HG03060 (cell line): ENCODE results near the gene DPF1.

Experiments used
- ATAC-seq: cut with Tn5 transposase; IDR thresholded peaks from one replicate; pipeline ENCODE4 v1.9.1; 2021; ENCODE audit warnings: low read depth, moderate number of reproducible peaks; ENCODE audit not compliant: unreplicated experiment

DPF1 gene

DNA sequence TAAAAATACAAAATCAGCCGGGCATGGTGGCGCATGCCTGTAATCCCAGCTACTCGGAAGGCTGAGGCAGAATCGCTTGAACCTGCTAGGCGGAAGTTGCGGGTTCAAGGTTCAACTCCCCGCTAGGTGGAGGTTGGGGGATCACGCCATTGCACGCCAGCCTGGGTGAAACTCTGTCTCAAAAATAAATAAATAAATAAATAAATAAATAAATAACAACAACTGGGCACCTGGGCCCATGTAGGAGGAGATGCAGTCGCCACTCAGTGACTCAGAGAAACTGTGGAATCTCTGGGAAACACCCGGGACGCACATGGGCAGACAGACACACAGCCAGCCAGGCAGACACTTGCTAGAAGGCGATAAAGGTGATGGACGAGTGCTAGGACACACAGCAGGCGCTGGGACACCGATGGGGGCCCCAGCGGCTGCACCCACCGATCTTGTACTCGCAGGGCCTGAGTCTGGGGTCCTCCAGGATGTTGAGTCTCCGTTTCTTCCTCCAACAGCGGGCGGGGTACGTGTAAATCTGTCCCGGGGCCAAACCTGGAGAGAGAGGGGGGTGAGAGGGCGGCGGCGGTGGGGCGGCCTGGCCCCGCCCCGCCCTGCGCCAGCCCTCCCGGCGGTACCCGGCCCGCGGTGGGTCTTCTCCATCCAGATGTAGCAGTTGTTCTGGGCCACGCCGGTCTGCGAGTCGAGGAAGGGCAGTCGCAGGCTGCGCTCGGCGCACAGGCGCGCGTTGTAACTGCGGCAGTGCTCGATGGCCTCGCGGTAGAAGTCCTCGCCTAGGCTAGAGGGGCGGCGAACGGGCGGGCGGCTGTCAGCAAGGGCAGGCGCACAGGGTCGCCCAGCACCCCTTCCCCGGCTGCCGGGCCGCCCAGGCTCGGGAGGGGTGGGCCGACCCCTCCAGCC, 1.8 kb downstream of the DPF1 start:
- ATAC-seq, result no peak

DNA sequence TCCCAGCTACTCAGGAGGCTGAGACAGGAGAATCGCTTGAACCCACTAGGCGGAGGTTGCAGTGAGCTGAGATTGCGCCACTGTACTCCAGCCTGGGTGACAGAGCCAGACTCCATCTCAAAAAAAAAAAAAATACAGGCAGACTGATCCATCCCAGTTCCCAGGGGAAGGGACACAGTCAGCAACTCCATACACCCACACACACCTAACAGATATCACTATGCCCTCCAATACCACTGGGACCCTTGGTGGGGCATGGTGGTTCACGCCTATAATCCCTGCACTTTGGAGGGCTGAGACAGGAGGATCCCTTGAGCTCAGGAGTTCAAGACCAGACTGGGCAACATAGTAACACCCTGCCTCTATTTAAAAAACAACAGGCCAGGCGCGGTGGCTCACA, 2.6 kb downstream of the DPF1 start:
- no peak for ATAC-seq

DNA sequence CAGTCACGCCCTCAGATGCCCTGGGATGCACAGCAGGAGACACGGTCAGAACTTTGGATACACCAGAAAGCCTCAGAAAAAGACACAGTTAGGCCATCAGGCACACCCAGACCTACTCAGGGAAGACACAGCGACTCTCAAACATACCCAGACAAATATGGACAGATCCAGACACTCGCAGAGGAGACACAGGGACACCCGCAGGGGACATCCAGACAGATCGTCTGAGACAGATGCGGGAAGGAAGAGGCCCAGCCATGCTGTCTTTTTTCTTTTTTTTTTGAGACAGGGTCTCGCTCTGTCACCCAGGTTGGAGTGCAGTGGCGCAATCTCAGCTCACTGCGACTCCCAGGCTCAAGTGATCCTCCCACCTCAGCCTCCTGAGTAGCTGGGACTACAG, 4.8 kb downstream of the DPF1 start:
- ATAC-seq, result no peak

DNA sequence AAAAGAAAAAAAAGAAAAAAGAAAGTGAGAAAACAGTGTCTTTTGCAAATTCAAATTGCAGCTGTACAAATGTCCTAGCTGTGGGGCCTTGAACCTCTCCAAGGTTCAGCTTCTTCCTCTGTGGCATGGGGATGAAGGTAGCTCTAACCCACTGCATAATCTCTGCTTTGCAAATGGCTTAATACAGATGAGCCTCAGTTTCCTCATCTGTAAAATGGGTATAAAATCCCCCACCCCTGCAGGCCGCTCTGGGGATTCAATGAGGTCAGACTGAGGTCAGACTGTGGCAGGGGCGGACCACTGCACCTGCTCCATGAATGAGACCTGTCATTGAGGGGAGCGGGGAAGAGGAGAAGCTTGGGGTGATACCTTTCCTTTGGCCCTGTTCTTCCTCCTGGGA, 5.8 kb downstream of the DPF1 start:
- ATAC-seq, result no peak

DNA sequence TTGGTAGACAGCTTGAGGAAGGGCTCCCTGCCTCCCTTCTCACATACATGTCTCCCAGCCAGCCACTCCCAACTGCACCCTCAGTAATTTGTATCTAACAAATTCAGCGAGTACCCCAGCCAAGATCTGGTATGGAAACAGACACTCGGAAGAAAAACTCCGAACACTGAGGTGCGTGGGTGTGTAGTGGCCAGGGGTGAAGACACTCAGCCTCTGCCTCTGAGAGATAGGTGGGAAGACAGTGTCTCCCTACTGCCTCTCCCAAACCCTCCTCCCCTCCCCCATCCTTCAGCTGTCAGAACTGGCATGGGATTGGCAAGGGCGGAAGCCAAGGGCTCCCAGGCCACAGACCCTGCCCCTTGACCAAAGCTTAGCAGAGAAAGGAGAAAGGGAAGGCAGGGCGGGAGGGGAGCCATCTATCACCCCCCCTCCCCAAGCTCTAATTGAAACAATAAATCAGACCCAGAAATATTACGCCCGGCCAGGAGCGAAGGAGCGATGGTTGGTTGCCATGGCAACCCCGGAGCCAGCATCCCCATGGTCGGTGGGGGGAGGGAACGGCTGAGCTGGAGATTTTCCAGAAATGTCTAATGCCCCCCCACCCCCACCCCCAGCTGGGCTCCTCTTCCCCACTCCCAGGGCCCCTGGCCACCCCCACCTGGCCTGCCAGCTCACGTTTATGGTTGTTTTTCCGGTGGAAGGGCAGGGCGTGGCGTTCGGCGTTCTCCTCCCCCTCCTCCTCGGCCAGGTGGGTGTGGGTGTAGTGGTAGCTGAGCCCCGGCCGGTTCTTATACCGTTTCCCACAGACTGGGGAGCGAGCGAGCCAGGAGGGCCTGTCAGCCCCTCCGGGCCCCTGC, 7.0 kb downstream of the DPF1 start:
- no peak for ATAC-seq

DNA sequence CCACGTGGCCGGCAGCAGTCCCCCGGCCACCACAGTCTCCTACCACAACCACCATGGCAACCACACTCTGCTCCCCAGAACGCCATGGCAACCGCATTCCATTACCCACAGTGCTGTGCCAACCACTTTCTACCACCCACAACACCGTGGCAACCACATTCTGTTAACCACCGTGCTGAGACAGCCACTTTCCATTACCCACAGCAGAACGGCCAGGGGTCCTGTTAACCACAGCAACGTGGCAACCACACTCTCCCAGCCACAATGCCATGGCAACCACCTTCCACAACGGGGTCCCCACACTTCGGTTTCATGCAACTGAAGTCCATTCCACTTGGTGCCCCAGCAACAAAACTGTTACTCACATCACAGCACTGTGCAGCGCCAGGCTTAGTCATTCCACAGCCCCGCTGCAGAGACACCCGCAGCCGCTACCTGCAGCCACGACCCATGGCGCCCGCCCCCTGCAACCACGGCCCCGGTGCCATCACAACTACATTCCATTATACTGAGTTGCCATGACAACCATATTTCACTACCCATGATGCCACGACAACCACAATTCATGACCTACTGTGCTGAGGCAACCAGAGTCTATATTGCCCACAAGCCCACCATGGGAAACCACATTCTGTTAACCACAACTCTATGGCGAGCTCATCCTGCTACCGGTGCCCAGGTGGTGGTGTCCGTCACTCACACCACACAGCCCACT, 10.0 kb downstream of the DPF1 start:
- peak; percentile 59 for ATAC-seq

DNA sequence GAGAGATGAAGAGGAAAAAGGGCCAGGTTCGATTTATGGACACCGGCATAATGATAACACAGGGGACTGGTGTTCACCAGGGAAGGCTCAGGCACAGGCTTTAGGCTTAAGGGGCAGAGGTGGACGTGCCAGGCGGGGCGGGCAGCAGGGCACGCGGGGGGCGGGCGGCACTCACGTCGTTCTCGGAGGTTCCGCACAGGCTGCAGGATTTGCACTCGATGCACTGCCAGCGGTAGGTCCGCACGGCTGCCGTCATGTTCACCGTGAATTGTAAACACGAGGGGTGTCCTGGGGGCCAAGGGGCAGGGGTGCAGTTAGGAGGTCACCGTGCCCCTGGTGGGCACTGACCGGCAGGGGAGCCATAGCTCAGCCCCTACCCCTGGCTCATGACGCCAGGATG, 10.6 kb downstream of the DPF1 start:
- ATAC-seq, result no peak

DNA sequence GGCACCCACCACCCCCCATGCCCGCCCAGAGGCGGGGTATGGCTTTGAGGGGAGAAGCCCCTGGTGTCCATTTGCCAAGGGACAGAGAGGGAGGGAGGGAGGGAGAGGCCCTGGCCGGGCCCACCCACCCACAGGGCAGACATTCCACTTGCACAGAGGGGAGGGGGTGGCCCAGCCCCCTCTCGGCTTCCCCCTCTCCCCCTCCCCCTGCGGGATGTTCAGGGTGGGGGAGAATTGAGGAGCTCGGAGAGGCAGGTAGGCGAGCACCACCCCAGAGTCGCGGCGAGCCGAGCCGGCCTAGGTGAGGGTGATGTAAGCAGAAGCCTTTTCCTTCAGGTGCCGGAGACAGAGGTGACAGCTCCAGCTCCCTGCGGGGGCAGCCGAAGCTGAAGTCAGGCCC, 12.3 kb downstream of the DPF1 start:
- no peak for ATAC-seq

DNA sequence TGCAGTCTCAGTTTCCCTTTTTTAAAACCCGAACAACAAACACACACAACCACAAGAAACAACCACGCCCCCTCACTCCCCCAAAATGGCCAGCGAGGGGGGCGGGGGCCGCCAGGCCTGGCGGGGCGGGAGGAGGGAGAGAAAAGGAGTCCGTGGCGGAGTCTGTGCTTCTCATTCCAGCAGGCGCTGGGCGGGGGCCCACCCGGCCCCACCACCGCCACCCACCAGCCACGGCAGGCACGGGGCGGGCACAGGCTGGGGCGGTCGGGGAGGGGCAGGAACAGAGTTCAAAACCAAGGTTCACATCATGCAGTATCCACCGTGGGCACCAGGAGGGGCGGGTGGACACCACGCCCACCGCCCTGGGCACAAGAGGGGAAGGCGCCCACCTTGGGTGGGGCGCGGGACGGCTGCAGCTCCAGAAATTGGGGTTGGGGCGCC, 12.9 kb downstream of the DPF1 start:
- no peak for ATAC-seq

DNA sequence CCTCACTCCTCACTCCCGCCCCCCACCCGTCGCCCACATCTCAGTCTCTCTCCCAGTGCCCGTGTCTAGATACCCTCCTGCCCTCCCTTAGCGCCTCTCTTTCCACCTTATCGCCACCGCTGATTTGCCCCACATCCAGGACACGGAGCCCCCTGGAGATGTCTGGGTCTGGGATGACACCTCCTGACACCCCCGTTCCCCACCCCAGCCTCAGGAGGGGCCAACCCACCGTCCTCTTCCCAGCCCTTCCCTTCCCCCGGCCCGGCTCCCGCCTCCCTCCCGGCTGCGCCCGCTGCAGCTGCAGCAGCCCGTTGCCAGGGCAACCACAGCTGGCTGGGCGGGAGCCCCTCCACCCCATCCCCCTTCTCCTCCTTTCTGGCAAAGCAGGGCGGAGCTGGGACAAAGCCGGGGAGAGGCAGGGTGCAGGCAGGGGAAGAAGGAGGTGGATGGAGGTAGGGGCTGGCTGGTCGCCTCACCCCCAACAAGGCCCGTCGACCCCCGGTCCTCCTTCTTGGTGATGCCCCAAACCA, 13.5 kb downstream of the DPF1 start:
- ATAC-seq, result no peak

DNA sequence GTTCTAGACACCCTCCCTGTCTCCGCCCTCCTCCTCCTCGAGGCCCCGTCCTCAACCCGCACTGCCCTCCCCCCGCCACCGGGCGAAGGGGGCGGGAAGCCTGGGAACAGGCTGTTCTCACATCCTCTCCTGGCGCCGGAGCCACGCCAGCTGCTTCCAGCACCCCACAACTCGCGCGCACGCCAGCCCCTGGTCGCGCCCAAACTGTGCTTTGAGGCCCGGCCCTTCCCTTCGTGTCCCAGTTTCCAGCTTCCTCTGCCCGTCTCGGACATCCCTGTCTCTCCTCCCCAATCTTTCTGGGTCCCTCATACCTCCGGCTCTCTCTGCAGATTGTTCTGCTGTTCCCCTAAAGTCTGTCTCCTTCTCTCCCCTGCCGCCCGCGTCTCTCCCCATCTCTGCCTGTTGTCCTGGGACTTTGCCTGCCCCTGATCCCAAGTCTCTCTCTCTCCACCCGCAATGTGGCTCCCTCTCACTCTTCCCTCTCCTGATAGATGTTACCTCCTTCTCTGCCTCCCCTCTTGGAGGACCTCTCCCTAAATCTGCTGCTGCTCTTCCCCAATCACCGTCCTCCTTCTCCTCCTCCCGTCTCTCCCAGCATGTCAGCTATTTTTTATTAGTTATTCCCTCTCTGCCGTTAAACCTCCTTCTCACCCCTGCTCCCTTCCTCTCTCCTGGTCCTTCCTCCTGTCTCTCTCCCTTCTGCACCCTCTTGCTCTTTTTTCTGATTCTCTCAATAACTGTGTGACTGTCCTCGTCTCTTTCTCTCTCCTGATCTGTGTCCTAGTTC, 14.2 kb downstream of the DPF1 start:
- ATAC-seq, result no peak

DNA sequence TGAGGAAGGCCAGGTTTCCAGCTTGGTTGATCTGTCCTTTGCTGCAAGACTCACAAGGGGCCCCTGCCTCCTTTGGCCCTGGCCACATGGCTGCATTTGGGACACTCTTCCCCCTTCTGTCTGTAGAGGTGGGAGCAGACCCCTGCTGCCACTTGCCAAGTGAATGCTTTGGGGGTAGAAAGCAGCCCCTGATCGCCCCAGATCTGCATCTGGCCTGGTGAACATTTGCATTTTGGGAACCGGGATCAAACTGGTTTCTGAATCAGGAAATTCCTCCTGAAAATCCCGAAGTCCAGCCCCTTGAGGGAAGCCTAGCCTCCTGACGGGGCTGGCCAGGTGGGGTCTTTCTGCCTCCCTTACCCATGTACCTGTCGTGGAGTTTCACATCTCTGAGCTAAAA, 14.9 kb downstream of the DPF1 start:
- no peak for ATAC-seq

DNA sequence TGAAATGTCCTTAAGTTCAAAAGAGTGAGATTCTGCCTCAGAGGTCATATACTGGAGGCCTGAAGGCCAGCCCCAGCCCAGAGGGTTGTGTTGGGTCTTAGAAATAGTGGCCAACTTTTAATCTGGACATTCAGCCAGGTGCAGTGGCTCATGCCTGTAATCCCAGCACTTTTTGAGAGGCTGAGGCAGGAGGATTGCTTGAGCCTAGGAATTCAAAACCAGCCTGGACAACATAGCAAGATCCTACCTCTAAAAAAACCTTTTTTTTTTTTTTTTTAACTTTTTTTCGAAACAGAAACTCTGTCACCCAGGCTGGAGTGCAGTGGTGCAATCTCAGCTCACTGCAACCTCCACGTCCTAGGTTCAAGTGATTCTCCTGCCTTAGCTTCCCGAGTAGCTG, 15.5 kb downstream of the DPF1 start:
- ATAC-seq, result no peak

DNA sequence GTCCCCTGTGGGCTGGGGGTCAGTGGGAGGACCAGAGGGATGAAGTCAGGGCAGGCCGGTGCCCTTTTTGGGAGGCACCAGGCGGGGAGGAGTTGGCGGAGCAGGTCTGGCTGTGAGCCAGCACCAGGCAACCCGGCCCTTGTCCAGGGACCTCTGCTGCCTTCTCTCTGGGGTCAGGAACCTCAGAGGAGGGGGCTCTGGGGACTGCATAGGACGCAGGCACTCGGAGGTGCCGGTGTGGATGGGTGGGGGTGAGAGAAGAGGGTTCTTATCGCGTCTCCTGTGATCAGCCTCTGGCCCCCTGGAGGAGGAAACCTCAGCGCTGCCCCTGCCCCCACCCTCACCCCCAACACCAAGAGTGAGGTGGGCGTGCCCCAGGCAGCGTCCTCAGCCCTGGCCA, 16.5 kb downstream of the DPF1 start:
- ATAC-seq, result no peak

DNA sequence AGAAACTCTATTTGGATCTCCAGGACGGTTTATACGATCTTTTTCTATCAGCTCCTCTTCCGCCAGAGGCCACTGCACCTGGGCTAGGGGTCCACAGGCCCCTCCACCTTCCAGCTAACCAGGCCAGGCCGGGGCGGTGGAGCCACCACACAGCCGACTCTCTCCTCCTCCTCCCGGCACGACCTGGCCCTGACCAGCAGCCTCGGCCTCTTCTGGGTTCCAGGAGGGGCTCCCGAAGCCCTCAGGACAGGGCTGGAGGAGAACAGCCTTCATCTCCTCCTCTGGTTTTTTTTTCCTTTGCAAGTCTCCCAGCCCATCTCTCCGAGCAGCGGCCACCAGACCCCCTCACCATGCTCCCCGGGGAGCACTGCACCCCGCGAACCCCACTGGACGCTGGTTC, 17.1 kb downstream of the DPF1 start:
- no peak for ATAC-seq

DNA sequence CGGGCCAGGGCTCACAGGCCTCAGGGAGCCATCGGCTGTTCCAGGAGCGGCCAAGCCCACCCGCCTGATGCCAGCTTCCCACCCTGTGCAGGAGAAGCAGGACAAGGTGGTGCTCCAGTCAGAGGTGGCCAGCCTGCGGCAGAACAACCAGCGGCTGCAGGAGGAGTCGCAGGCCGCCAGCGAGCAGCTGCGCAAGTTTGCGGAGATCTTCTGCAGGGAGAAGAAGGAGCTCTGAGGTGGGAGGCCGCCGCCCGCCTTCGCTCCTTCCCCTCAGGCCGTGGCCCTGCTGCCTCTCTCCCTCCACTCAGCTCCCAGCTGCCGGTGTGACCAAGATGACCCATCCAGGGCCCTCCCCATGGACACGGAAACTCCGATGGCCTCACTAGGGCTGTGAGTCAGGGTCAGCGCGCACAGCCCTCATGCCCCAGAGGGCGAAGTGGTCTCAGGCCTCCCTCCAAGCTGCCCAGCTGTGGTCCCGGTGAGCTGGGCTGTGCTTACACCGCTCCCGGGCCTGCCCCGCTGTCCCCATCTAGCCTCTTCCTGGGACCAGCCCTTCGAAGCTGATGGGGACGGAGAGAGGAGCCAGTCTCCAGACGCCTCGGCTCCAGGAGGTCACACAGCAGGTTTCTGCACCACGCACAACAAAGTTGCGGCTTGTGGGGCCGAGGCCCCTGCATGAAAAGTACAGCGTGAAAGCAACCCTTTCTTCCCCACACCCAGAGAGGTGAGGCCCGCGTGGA, 17.8 kb downstream of the DPF1 start:
- ATAC-seq, result no peak

DNA sequence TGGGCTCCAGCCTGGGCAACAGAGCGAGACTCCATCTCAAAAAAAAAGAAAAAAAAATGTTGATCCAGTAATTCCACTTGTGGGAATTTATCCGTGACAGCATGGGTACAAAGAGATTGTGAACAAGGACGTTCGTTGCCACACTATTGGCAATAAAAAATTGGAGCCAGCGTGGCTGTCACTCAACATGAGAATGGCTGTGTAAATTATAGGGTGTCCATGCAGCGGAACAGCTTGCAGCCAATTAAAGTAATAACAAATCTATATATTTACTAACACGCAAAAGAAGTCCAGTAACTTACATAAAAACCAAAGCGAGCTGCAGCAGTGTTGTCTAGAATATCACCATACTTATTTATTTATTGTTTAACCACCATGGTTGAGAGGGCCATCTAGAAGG, 19.3 kb downstream of the DPF1 start:
- no peak for ATAC-seq

DNA sequence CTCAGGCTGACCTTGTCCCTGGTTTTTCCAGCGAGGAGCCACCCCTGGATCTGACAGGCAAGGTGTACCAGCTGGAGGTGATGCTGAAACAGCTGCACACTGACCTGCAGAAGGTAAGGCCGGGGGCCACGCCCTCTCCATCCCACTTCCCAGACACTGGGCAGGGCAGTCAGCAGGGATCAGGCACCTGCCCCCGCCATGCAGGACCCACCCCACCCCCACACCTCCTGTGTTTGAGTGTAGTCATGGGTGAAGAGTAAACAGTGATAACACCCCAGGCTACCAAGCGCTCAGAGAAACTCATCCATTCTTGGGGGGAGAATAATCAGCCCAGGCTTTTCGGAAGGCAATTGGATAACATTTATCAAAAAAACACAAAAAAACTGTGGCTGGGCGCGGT, 19.9 kb downstream of the DPF1 start:
- ATAC-seq, result no peak

DNA sequence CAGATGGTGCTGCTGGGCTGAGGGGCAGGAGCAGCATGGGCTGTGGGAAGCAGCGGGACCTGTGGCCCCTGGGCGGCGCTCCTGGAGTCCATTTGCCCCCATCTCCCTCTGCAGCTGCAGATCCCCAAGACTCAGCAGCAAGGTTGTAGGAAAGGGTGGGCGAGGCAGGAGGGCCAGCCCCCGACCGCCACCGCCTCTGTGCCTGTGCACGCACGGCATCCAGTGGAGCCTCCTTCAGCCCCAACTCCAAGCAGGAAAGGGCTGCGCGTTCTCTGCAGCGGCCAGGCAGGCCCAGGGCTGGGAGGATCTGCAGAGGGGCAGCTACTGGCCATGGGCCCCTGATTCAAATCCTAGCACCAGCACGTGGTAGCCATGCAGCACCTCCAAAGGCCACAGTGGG, 20.8 kb downstream of the DPF1 start:
- no peak for ATAC-seq
